ENCODE results near the gene LEMD2.

Gene LEMD2

GRCh38 chr6:33744001-33744848, 44.7 kb downstream of the LEMD2 start:
- Mint-ChIP-seq H3K4me3 (no peak overlapping the region), H3K27ac (no peak overlapping the region), H3K4me1 (peaks cover 3 to 7% of the 10 kb centered on the region in 2 donors), H3K36me3 (no peaks in the 10 kb centered on the region), H3K27me3 (peaks cover 24 to 33% of the 10 kb centered on the region in 2 donors), H3K9me3 (no peaks in the 10 kb centered on the region)
- DNase-seq (peak; percentile 53), ATAC-seq (replicated peaks) (peak; percentile 87 to 88)

GRCh38 chr6:33742837-33743236, 46.1 kb downstream of the LEMD2 start:
- Mint-ChIP-seq H3K27me3 (peaks cover 19 to 29% of the 10 kb centered on the region in 2 donors), H3K4me3 (no peak overlapping the region), H3K9me3 (no peaks in the 10 kb centered on the region), H3K36me3 (no peaks in the 10 kb centered on the region), H3K4me1 (peaks cover 3 to 7% of the 10 kb centered on the region in 2 donors), H3K27ac (no peak overlapping the region)
- ATAC-seq (replicated peaks): no peak
- no peak for DNase-seq

GRCh38 chr6:33742092-33742491, 46.8 kb downstream of the LEMD2 start:
- H3K4me1 Mint-ChIP-seq: peaks cover 3 to 7% of the 10 kb centered on the region in 2 donors
- no peak overlapping the region for H3K27ac Mint-ChIP-seq
- no peaks in the 10 kb centered on the region for H3K9me3 Mint-ChIP-seq
- H3K36me3 Mint-ChIP-seq: no peaks in the 10 kb centered on the region
- no peak overlapping the region for H3K4me3 Mint-ChIP-seq
- no peak for DNase-seq
- ATAC-seq (replicated peaks): no peak
- peaks cover 11 to 21% of the 10 kb centered on the region in 2 donors for H3K27me3 Mint-ChIP-seq

- no peak for DNase-seq
- H3K4me1 Mint-ChIP-seq: peaks cover 3 to 7% of the 10 kb centered on the region in 2 donors
- no peak overlapping the region for H3K4me3 Mint-ChIP-seq
- ATAC-seq (replicated peaks): no peak
- peaks cover 11 to 20% of the 10 kb centered on the region in 2 donors for H3K27me3 Mint-ChIP-seq
- H3K27ac Mint-ChIP-seq: no peak overlapping the region
- H3K36me3 Mint-ChIP-seq: no peaks in the 10 kb centered on the region
- no peaks in the 10 kb centered on the region for H3K9me3 Mint-ChIP-seq
Measured at GRCh38 chr6:33740794-33741193, 48.1 kb downstream of the LEMD2 start.

GRCh38 chr6:33740204-33740608, 48.7 kb downstream of the LEMD2 start:
- Mint-ChIP-seq H3K27ac (no peak overlapping the region), H3K36me3 (no peaks in the 10 kb centered on the region), H3K9me3 (no peaks in the 10 kb centered on the region), H3K4me1 (peaks cover 3 to 7% of the 10 kb centered on the region in 2 donors), H3K4me3 (no peak overlapping the region), H3K27me3 (peaks cover 11 to 15% of the 10 kb centered on the region in 2 donors)
- ATAC-seq (replicated peaks): no peak
- DNase-seq: no peak

GRCh38 chr6:33739571-33739970, 49.4 kb downstream of the LEMD2 start:
- DNase-seq (no peak), ATAC-seq (replicated peaks) (no peak)
- Mint-ChIP-seq H3K27me3 (peaks cover 11 to 15% of the 10 kb centered on the region in 2 donors), H3K4me3 (no peak overlapping the region), H3K4me1 (peaks cover 3 to 6% of the 10 kb centered on the region in 2 donors), H3K9me3 (no peaks in the 10 kb centered on the region), H3K36me3 (no peaks in the 10 kb centered on the region), H3K27ac (no peak overlapping the region)

GRCh38 chr6:33738879-33739278, 50.1 kb downstream of the LEMD2 start:
- Mint-ChIP-seq H3K4me1 (no peaks in the 10 kb centered on the region), H3K4me3 (no peak overlapping the region), H3K36me3 (no peaks in the 10 kb centered on the region), H3K27me3 (peaks cover 11 to 15% of the 10 kb centered on the region in 2 donors), H3K9me3 (no peaks in the 10 kb centered on the region), H3K27ac (no peak overlapping the region)
- ATAC-seq (replicated peaks): no peak
- DNase-seq: no peak

GRCh38 chr6:33738153-33738552, 50.8 kb downstream of the LEMD2 start:
- ATAC-seq (replicated peaks) (no peak), DNase-seq (no peak)
- Mint-ChIP-seq H3K36me3 (no peaks in the 10 kb centered on the region), H3K4me3 (no peak overlapping the region), H3K9me3 (no peaks in the 10 kb centered on the region), H3K4me1 (no peaks in the 10 kb centered on the region), H3K27me3 (peaks cover 11 to 13% of the 10 kb centered on the region in 2 donors), H3K27ac (no peak overlapping the region)

GRCh38 chr6:33737267-33738026, 51.5 kb downstream of the LEMD2 start:
- no peak for DNase-seq
- ATAC-seq (replicated peaks): no peak
- no peaks in the 10 kb centered on the region for H3K9me3 Mint-ChIP-seq
- no peak overlapping the region for H3K27ac Mint-ChIP-seq
- H3K4me1 Mint-ChIP-seq: no peaks in the 10 kb centered on the region
- peaks cover 5 to 6% of the 10 kb centered on the region in 2 donors for H3K27me3 Mint-ChIP-seq
- H3K36me3 Mint-ChIP-seq: no peaks in the 10 kb centered on the region
- no peak overlapping the region for H3K4me3 Mint-ChIP-seq

- DNase-seq (no peak), ATAC-seq (replicated peaks) (no peak)
- Mint-ChIP-seq H3K4me1 (no peaks in the 10 kb centered on the region), H3K9me3 (no peaks in the 10 kb centered on the region), H3K4me3 (no peak overlapping the region), H3K27me3 (no peaks in the 10 kb centered on the region), H3K27ac (no peak overlapping the region), H3K36me3 (no peaks in the 10 kb centered on the region)
Measured at GRCh38 chr6:33735216-33735615, 53.7 kb downstream of the LEMD2 start.

GRCh38 chr6:33733709-33734007, 55.3 kb downstream of the LEMD2 start:
- ATAC-seq (replicated peaks) (no peak), DNase-seq (no peak)
- H3K27me3 Mint-ChIP-seq: no peaks in the 10 kb centered on the region
- H3K4me1 Mint-ChIP-seq: no peaks in the 10 kb centered on the region
- H3K4me3 Mint-ChIP-seq: no peak overlapping the region
- H3K36me3 Mint-ChIP-seq: no peaks in the 10 kb centered on the region
- no peaks in the 10 kb centered on the region for H3K9me3 Mint-ChIP-seq
- H3K27ac Mint-ChIP-seq: no peak overlapping the region

GRCh38 chr6:33732817-33733708, 55.9 kb downstream of the LEMD2 start:
- Mint-ChIP-seq H3K4me1 (no peaks in the 10 kb centered on the region), H3K9me3 (no peaks in the 10 kb centered on the region), H3K4me3 (no peak overlapping the region), H3K27ac (no peak overlapping the region), H3K36me3 (no peaks in the 10 kb centered on the region), H3K27me3 (no peaks in the 10 kb centered on the region)
- DNase-seq: no peak
- peak in 1 of 2 donors; percentile 31 for ATAC-seq (replicated peaks)

- H3K27ac Mint-ChIP-seq: no peak overlapping the region
Measured at GRCh38 chr6:33732385-33732784, 56.5 kb downstream of the LEMD2 start.

GRCh38 chr6:33731751-33732282, 57.1 kb downstream of the LEMD2 start:
- Mint-ChIP-seq H3K9me3 (no peaks in the 10 kb centered on the region), H3K4me1 (no peaks in the 10 kb centered on the region), H3K36me3 (no peaks in the 10 kb centered on the region), H3K27ac (no peak overlapping the region), H3K27me3 (no peaks in the 10 kb centered on the region), H3K4me3 (no peak overlapping the region)
- DNase-seq (no peak), ATAC-seq (replicated peaks) (no peak)

More at GRCh38 chr6:33732385-33732784, 56.5 kb downstream of the LEMD2 start:
- DNase-seq (no peak), ATAC-seq (replicated peaks) (no peak)
- H3K4me1 Mint-ChIP-seq: no peaks in the 10 kb centered on the region
- H3K9me3 Mint-ChIP-seq: no peaks in the 10 kb centered on the region
- no peaks in the 10 kb centered on the region for H3K27me3 Mint-ChIP-seq
- no peak overlapping the region for H3K4me3 Mint-ChIP-seq
- no peaks in the 10 kb centered on the region for H3K36me3 Mint-ChIP-seq
